Ascending aorta (tissue), 2 donors: ENCODE results near the gene NRXN3. TPM values are rescaled to one million over a fixed set of nuclear protein-coding genes. Genes with fewer than 3 reads are reported as not detected.

Source experiments
- DNase-seq, 2 donors: peaks; one replicate each; pipeline ENCODE4 v3.0.0-alpha.2; 2019; ENCODE audit warnings: low spot score in 2 of 2
- H3K27ac ChIP-seq, 2 donors: fragments of 200-600 bp; sonication (generic); one replicate each; pipeline ENCODE4 v1.5.1; 2016 to 2017; ENCODE audit warnings: mild to moderate bottlenecking in 1 of 2
- H3K27me3 ChIP-seq: fragments of 200-600 bp; sonication (generic); one replicate; pipeline ENCODE4 v1.5.1; 2017
- H3K36me3 ChIP-seq, 2 donors: fragments of 200-600 bp; sonication (generic); one replicate each; pipeline ENCODE4 v1.5.1; 2016
- H3K4me1 ChIP-seq, 2 donors: fragments of 200-600 bp; sonication (generic); one replicate each; pipeline ENCODE4 v1.5.1; 2016 to 2017; ENCODE audit warnings: mild to moderate bottlenecking in 1 of 2
- H3K4me3 ChIP-seq, 2 donors: fragments of 200-600 bp; sonication (generic); one replicate each; pipeline ENCODE4 v1.5.1; 2016 to 2017; ENCODE audit warnings: mild to moderate bottlenecking in 1 of 2
- H3K9me3 ChIP-seq, 2 donors: fragments of 200-600 bp; sonication (generic); one replicate each; pipeline ENCODE4 v1.5.1; 2016
- intact Hi-C: fragments of 100-400 bp; cut with DNase I; formaldehyde crosslinking; loops from one replicate; pipeline ENCODE4 v1.15.1; 2023
- total RNA-seq: library from RNA; depleted of rRNA; stranded (reverse); fragments of >200 nt; gene quantifications from one replicate; pipeline ENCODE4 v1.1.0, GENCODE V29; 2016
- TF ChIP-seq, protein P1 (sequence below), 3 experiments: fragments of 200-600 bp in 2 of 3; fragments of 450-650 bp in 1 of 3; sonication (generic) in 2 of 3; IDR thresholded peaks; one replicate each; pipeline ENCODE4 v1.5.1; 2016 to 2019; ENCODE audit warnings: antibody characterized with exemption in 3 of 3, mild to moderate bottlenecking in 1 of 3, moderate library complexity in 1 of 3

The NRXN3 gene
- total RNA-seq, 1 donor from 2014 or later: 21.0 TPM

DNA sequence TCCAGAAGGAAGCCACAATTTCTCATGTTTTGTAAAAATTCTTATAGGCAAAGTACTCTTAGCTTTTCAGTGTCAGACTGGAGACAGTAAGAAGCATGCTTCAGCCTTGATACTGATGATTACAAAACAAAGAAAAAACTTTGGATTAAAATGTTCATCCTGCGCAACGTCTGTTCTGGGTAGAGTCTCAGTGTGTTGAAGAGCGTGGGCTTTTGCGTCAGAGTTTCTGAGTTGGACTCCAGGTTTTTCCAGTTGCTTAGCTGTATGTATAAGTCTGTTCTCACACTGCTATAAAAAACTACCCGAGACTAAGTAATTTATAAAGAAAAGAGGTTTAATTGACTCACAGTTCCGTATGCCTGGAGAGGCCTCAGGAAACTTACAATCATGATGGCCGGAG is 1533.0 kb downstream of the NRXN3 start:
- Histone ChIP-seq H3K27ac (no peak overlapping the region), H3K27me3 (no peaks in the 10 kb centered on the region), H3K4me3 (no peak overlapping the region), H3K36me3 (no peaks in the 10 kb centered on the region), H3K9me3 (no peaks in the 10 kb centered on the region), H3K4me1 (no peaks in the 10 kb centered on the region)
- no peak for DNase-seq
- TF ChIP-seq, protein P1, sequence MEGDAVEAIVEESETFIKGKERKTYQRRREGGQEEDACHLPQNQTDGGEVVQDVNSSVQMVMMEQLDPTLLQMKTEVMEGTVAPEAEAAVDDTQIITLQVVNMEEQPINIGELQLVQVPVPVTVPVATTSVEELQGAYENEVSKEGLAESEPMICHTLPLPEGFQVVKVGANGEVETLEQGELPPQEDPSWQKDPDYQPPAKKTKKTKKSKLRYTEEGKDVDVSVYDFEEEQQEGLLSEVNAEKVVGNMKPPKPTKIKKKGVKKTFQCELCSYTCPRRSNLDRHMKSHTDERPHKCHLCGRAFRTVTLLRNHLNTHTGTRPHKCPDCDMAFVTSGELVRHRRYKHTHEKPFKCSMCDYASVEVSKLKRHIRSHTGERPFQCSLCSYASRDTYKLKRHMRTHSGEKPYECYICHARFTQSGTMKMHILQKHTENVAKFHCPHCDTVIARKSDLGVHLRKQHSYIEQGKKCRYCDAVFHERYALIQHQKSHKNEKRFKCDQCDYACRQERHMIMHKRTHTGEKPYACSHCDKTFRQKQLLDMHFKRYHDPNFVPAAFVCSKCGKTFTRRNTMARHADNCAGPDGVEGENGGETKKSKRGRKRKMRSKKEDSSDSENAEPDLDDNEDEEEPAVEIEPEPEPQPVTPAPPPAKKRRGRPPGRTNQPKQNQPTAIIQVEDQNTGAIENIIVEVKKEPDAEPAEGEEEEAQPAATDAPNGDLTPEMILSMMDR (IDR thresholded peaks at IDR 0.05): no peak
- intact Hi-C loops: no loop called here

DNA sequence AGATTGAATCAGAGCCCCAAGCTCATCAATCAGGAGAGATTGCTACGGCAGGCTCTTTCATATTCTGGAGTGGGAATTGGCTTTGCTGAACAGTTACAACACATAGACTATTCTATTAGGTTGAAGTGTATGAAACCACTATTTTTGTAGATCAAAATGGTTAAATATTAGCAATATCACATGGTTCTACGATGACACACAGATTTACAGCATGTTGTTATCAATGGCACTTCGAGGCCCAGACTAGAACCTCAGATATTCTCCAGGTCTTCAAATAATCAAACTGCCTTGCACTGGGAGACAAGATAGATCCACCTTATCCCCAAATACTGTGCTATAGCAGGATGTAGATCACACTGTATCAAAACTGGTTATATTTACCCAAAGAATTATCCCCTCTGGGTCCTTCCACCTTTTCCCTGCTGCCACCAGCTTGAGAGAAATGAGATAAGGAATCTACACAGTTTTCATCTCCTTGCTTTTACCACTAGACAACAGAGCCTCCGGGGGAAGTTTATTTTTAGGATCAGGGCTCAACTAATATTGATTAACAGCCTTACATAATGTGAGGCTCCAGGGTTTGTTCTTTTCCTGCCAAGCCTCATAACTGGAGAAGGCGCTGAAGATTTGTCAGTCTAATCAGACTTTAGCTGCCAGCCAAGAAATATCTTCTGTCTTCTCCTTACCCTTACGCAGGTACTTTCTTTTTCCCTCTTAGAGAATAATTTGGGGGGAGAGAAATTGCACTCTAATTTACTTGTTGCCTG is 1534.1 kb downstream of the NRXN3 start:
- DNase-seq: no peak
- TF ChIP-seq, protein P1 (IDR thresholded peaks at IDR 0.05): no peak
- Histone ChIP-seq H3K27me3 (no peaks in the 10 kb centered on the region), H3K36me3 (no peaks in the 10 kb centered on the region), H3K4me1 (no peaks in the 10 kb centered on the region), H3K9me3 (no peaks in the 10 kb centered on the region), H3K4me3 (no peak overlapping the region), H3K27ac (no peak overlapping the region)
- intact Hi-C loops: no loop called here

DNA sequence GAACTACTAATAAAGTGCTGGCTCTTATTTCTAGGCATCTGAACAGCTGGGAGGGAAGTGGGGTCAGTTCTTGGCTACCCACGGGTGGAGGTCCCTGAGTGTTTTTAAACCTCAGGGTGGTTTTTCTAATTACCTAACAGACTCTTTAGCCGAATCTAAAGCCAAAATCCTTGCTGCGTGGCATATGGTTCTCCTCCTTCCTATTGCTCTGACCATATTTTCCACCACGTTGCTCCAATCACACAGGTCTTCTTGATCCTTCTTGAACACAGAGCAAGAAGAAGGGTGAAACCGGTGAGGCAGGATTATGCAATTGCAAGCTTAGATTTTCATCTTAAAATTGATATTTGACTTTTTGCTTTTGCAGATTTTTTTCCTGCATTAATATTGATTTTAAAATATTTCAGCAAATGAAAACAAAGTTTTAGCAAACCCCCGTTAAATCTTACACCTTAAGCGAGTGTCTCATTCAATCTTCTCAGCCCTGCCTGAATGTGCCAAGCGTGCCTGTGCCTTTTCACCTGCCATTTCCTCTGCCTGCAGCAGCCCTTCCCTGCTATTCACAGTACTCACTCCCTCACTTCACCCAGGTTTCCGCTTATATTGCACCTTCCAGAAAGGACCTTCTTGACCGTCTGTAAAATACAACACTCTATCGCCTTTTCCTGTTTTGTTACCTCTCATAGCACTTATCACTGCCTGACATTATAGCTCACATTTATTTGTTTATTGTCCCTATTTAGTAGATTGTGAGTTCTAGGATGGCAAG is 1535.1 kb downstream of the NRXN3 start:
- Histone ChIP-seq H3K4me1 (no peaks in the 10 kb centered on the region), H3K9me3 (no peaks in the 10 kb centered on the region), H3K27me3 (no peaks in the 10 kb centered on the region), H3K36me3 (no peaks in the 10 kb centered on the region), H3K4me3 (no peak overlapping the region), H3K27ac (no peak overlapping the region)
- no peak for DNase-seq
- TF ChIP-seq, protein P1 (IDR thresholded peaks at IDR 0.05): no peak
- intact Hi-C loops: no loop called here

DNA sequence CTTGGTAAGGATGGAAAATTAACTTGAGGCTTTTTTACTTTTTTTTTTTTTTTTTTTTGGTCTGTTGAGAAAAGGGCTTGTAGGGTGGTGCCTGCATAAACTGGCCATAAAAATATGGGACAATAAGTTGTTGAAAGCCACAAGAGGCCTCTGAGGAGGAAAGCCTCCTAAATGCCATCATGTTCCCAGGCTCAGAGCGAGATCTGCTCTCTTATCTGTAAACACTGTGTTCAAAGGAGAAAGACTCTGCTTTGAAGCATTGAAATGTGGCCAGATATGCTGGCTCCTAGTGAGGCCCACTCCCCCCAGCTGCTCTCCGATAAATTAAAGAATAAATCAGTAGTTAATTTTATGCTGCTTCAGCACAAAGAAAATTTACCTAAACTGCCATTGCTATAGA is 1536.2 kb downstream of the NRXN3 start:
- H3K4me1 ChIP-seq: no peaks in the 10 kb centered on the region
- H3K27ac ChIP-seq: no peak overlapping the region
- TF ChIP-seq, protein P1 (IDR thresholded peaks at IDR 0.05): no peak
- no peak for DNase-seq
- no peak overlapping the region for H3K4me3 ChIP-seq
- no peaks in the 10 kb centered on the region for H3K9me3 ChIP-seq
- intact Hi-C loops: no loop called here
- no peaks in the 10 kb centered on the region for H3K27me3 ChIP-seq
- no peaks in the 10 kb centered on the region for H3K36me3 ChIP-seq

DNA sequence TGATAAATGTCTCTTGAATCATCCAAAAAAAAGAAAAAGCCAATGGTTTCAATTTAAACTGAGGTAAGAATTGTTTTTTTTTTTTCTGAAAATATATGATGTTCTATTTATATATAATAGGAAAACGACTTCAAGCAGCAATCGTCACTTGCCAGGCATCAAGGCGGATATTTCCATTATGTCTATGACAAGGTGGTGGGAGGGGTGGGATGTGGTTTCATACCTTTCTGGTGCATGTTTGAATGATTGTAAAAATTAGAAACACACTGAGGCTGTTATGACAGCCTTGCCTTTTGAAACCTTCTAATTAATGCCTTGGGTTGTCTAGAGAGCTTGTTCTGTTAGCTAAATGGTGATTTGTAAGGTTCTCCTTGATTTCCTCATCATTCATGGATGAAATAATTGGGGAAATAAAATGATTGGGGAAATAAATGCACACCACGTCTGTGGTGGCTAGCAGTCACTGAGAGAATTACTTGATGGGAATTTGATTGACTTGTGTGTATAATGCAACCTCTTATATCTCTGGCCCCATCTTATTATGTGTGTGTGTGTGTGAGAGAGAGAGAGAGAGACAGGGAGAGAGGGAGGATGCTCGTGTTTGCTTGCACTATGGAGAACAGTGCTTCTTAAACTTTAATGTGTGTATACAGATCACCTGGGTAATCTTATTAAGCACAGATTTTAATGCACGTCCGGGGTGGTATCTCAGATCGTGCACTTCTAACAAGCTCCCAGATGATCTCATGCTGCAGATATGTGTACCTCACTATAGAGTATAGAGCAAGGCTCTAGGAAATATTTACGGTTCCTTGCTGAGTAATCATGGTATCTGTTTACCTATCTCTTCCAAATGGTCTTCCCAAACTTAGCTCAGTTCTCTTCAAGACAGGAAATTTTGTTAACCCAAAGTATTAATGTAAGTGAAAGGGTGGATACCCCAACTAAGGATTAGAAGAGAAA is 1538.5 kb downstream of the NRXN3 start:
- H3K9me3 ChIP-seq: no peaks in the 10 kb centered on the region
- no peaks in the 10 kb centered on the region for H3K4me1 ChIP-seq
- no peaks in the 10 kb centered on the region for H3K36me3 ChIP-seq
- DNase-seq: no peak
- H3K27me3 ChIP-seq: no peaks in the 10 kb centered on the region
- no peak overlapping the region for H3K4me3 ChIP-seq
- TF ChIP-seq, protein P1 (IDR thresholded peaks at IDR 0.05): no peak
- intact Hi-C loops: no loop called here
- H3K27ac ChIP-seq: no peak overlapping the region
